Lower leg skin (tissue), 3 donors: ENCODE data around the gene POLA1.

Source experiments
- POLR2A ChIP-seq, 2 donors: fragments of 450-650 bp; IDR thresholded peaks; one replicate each; pipeline ENCODE4 v1.6.1; 2016 to 2017; ENCODE audit warnings: antibody characterized with exemption in 2 of 2, mild to moderate bottlenecking in 1 of 2, moderate library complexity in 1 of 2
- TF ChIP-seq, protein P1 (sequence below), 3 donors: fragments of 450-650 bp; IDR thresholded peaks; one replicate each; pipeline ENCODE4 v1.5.1; 2016; ENCODE audit warnings: antibody characterized with exemption in 3 of 3, mild to moderate bottlenecking in 3 of 3, moderate library complexity in 2 of 3

DNA sequence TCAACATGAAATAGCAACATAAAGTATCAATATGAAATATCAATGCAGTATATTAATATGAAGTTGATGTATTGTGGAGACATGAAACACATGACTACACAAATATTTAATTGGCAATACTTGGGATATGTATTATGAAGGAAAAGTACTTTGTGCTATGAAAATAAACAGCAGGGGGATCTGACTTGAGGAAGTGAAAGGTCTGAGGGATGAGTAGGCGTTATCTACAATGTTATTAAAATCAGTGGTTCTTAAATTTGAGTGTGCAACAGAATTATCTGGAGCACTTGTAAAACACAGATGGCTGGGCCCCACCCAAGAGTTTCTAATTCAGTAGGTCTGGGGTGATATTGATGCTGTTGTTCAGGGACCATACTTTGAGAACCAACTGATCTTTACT is 349.5 kb downstream of the POLA1 start:
- TF ChIP-seq, protein P1, sequence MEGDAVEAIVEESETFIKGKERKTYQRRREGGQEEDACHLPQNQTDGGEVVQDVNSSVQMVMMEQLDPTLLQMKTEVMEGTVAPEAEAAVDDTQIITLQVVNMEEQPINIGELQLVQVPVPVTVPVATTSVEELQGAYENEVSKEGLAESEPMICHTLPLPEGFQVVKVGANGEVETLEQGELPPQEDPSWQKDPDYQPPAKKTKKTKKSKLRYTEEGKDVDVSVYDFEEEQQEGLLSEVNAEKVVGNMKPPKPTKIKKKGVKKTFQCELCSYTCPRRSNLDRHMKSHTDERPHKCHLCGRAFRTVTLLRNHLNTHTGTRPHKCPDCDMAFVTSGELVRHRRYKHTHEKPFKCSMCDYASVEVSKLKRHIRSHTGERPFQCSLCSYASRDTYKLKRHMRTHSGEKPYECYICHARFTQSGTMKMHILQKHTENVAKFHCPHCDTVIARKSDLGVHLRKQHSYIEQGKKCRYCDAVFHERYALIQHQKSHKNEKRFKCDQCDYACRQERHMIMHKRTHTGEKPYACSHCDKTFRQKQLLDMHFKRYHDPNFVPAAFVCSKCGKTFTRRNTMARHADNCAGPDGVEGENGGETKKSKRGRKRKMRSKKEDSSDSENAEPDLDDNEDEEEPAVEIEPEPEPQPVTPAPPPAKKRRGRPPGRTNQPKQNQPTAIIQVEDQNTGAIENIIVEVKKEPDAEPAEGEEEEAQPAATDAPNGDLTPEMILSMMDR (IDR thresholded peaks at IDR 0.05) = no peak
- TF ChIP-seq POLR2A (IDR thresholded peaks at IDR 0.05) = no peak
